DND-41 (cell line): Measurements from ENCODE around the gene TPM1.

Experiments
- ATAC-seq: fragments of 200-7000 bp; cut with Tn5 transposase; 3 replicates; pipeline ENCODE4 v1.9.1; 2021; ENCODE audit warnings: low read depth; ENCODE audit not compliant: insufficient read depth
- DNase-seq: peaks from one replicate; pipeline ENCODE4 v3.0.0-alpha.2; 2020
- H2AFZ ChIP-seq: 2 replicates; pipeline ENCODE4 v1.6.0; 2012; ENCODE audit warnings: low read depth, low read length
- H3K27ac ChIP-seq: 2 replicates; pipeline ENCODE4 v1.5.1; 2012; ENCODE audit warnings: low read length, inconsistent platforms
- H3K27me3 ChIP-seq: fragments of 200-600 bp; sonication (generic); 2 replicates; pipeline ENCODE4 v1.6.0; 2012; ENCODE audit warnings: low read length, mild to moderate bottlenecking, inconsistent platforms; ENCODE audit not compliant: insufficient read depth, poor library complexity
- H3K36me3 ChIP-seq: 2 replicates; pipeline ENCODE4 v1.5.1; 2012; ENCODE audit warnings: low read length, inconsistent platforms; ENCODE audit not compliant: insufficient read depth
- H3K4me1 ChIP-seq: 2 replicates; pipeline ENCODE4 v1.5.1; 2012; ENCODE audit warnings: mild to moderate bottlenecking, low read length; ENCODE audit not compliant: insufficient read depth
- H3K4me2 ChIP-seq: 2 replicates; pipeline ENCODE4 v1.6.0; 2012; ENCODE audit warnings: mild to moderate bottlenecking, moderate library complexity, low read length, inconsistent platforms; ENCODE audit not compliant: insufficient read depth
- H3K4me3 ChIP-seq, 2 experiments: fragments of 200-600 bp in 1 of 2; shearing (Covaris generic) in 1 of 2; 2 replicates each; pipeline ENCODE4 v1.5.1; 2012 to 2016; ENCODE audit warnings: inconsistent platforms in 2 of 2, low read length in 2 of 2, mild to moderate bottlenecking in 2 of 2, low read depth in 1 of 2, moderate library complexity in 1 of 2
- H3K79me2 ChIP-seq: 2 replicates; pipeline ENCODE4 v1.6.0; 2012; ENCODE audit warnings: low read length, inconsistent platforms; ENCODE audit not compliant: insufficient read depth
- H3K9ac ChIP-seq: 2 replicates; pipeline ENCODE4 v1.6.0; 2012; ENCODE audit warnings: low read depth, mild to moderate bottlenecking, inconsistent platforms, low read length, moderate library complexity
- H3K9me3 ChIP-seq: 2 replicates; pipeline ENCODE4 v1.5.1; 2012; ENCODE audit warnings: low read length, moderate library complexity, mild to moderate bottlenecking, inconsistent platforms; ENCODE audit not compliant: insufficient read depth, severe bottlenecking
- H4K20me1 ChIP-seq: 2 replicates; pipeline ENCODE4 v1.6.0; 2012; ENCODE audit warnings: low read length; ENCODE audit not compliant: insufficient read depth
- EZH2 ChIP-seq: IDR thresholded peaks from 3 replicates; pipeline ENCODE4 v1.6.1; 2012; ENCODE audit warnings: borderline replicate concordance, low read depth, mild to moderate bottlenecking, moderate library complexity, low read length, inconsistent platforms; ENCODE audit not compliant: severe bottlenecking
- TF ChIP-seq, protein P1 (sequence below): IDR thresholded peaks from 2 replicates; pipeline ENCODE4 v1.5.1; 2012; ENCODE audit warnings: borderline replicate concordance, low read length, moderate library complexity, mild to moderate bottlenecking; ENCODE audit not compliant: poor library complexity, severe bottlenecking; ENCODE audit errors: extremely low read depth

The TPM1 gene

DNA sequence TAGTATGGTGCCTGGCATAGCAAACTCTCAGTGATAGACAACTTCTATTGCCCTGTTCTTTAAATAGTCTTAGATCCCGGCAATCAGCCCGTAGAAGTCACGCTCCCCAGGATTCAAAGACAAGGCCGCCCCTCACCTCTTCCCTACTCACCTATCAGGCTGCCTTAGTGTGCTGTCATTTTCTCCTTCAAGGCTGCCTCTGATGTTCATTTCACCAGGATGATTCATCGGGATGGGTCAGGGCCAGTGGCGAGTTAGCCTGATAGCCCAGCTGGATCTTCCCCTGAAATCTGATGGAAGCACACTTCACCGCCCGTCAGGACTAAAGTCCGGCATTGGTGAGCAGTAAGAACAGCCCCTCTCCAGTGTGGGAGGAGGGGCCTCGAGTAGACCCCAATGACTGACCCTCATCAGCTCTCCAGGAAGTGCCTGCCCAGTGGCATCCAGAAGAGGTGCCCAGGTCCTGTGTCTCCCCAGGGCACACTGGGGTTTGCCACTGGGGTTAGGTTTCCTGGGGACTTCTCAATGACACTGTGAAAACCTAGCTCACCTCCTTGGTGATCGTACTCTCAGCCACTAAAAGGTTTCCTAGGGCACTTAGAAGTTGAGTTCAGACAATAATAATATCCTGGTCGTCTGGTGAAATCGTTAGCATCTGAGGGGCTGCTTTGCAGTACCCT is 37.5 kb downstream of the TPM1 start:
- Histone ChIP-seq H3K9ac (no peak overlapping the region), H3K27me3 (no peaks in the 10 kb centered on the region), H3K9me3 (no peaks in the 10 kb centered on the region), H3K36me3 (no peaks in the 10 kb centered on the region), H3K79me2 (no peaks in the 10 kb centered on the region), H3K4me2 (no peak overlapping the region), H4K20me1 (no peaks in the 10 kb centered on the region), H3K4me3 (no peak overlapping the region), H3K27ac (no peak overlapping the region), H2AFZ (no peak overlapping the region), H3K4me1 (no peaks in the 10 kb centered on the region)
- no peak for ATAC-seq
- no peak for DNase-seq
- TF ChIP-seq EZH2, result no peak
- TF ChIP-seq, protein P1, sequence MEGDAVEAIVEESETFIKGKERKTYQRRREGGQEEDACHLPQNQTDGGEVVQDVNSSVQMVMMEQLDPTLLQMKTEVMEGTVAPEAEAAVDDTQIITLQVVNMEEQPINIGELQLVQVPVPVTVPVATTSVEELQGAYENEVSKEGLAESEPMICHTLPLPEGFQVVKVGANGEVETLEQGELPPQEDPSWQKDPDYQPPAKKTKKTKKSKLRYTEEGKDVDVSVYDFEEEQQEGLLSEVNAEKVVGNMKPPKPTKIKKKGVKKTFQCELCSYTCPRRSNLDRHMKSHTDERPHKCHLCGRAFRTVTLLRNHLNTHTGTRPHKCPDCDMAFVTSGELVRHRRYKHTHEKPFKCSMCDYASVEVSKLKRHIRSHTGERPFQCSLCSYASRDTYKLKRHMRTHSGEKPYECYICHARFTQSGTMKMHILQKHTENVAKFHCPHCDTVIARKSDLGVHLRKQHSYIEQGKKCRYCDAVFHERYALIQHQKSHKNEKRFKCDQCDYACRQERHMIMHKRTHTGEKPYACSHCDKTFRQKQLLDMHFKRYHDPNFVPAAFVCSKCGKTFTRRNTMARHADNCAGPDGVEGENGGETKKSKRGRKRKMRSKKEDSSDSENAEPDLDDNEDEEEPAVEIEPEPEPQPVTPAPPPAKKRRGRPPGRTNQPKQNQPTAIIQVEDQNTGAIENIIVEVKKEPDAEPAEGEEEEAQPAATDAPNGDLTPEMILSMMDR, result no peak

DNA sequence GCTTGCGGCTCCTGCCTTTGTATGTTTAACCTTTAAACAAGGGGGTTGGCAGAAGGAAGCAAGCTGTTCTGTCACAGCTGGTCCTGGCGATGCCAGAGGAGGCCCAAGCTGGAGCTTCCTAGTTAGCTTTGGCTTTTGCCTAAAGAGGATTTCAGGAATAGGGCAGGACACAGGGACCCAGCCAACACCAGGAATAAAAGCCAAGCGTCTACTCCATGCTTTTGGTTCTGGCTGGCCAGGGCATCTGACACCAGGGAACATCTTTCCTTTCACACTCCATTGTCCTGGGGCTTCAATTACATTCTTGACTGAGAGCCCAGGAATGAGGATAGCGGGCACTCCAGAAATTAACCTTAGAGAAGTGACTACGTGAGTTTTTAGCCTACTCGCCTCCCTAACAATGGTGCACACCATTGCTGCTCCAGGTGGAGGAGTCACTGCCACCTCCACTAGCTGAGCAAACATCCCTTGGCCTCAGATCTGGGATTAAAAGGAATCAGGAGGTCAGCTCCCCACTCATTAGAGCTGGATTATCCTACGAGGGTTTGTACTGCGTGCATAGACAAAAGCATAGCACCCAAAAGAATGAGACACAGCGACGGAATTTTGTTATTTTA is 38.2 kb downstream of the TPM1 start:
- TF ChIP-seq, protein P1, result no peak
- no peak for TF ChIP-seq EZH2

DNA sequence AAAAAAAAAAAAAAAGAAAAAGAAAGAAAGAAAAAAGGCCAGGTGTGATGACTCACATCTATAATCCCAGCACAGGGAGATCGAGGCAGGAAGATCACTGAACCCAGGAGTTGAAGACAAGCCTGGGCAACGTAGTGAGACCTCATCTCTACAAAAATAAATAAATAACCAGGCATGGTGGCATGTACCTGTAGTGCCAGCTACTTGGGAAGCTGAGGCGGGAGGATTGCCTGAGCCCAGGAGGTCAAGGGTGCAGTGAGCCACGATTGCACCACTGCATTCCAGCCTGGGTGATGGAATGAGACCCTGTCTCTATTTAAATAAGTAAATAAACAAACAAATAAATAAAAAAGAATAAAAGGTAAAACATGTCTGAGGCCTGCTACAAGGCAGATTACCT is 39.8 kb downstream of the TPM1 start:
- Histone ChIP-seq H4K20me1 (no peaks in the 10 kb centered on the region), H3K27ac (no peak overlapping the region), H3K9me3 (no peaks in the 10 kb centered on the region), H2AFZ (no peak overlapping the region), H3K9ac (no peak overlapping the region), H3K4me1 (no peaks in the 10 kb centered on the region), H3K4me2 (no peak overlapping the region), H3K36me3 (no peaks in the 10 kb centered on the region), H3K79me2 (no peaks in the 10 kb centered on the region), H3K27me3 (no peaks in the 10 kb centered on the region), H3K4me3 (no peak overlapping the region)
- TF ChIP-seq EZH2, result no peak
- TF ChIP-seq, protein P1, result no peak
- no peak for ATAC-seq
- DNase-seq, result no peak

More for the DNA sequence above, 38.2 kb downstream of the TPM1 start:
- Histone ChIP-seq H3K79me2 (no peaks in the 10 kb centered on the region), H3K4me3 (no peak overlapping the region), H2AFZ (no peak overlapping the region), H3K36me3 (no peaks in the 10 kb centered on the region), H3K4me2 (no peak overlapping the region), H3K9ac (no peak overlapping the region), H3K27me3 (no peaks in the 10 kb centered on the region), H3K4me1 (no peaks in the 10 kb centered on the region), H3K9me3 (no peaks in the 10 kb centered on the region), H4K20me1 (no peaks in the 10 kb centered on the region), H3K27ac (no peak overlapping the region)
- ATAC-seq (no peak), DNase-seq (no peak)
